ENCODE measurements around the gene SLC9A9.

DNA sequence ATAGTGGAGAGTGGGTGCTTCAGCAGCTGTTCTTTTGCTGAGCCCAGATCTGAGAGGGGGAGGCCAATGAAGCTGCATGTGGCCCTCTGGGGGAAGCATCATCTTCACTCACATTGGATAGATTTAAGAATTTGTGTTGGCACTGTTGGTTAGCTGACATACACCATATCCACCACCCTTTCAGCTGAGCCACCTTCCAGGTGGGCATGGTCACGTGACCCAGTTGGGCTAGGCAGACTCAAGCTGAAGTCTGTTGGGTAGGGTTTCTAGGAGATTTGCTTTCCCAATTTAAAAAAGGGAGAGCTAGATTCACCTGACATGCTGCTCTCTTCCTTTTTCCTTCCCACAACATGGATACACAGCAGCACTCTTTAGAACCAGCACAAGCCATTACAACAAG lies 417.7 kb downstream of the SLC9A9 start:
- no peak for TF ChIP-seq POLR2A (IDR thresholded peaks at IDR 0.05)
- TF ChIP-seq, protein P1, sequence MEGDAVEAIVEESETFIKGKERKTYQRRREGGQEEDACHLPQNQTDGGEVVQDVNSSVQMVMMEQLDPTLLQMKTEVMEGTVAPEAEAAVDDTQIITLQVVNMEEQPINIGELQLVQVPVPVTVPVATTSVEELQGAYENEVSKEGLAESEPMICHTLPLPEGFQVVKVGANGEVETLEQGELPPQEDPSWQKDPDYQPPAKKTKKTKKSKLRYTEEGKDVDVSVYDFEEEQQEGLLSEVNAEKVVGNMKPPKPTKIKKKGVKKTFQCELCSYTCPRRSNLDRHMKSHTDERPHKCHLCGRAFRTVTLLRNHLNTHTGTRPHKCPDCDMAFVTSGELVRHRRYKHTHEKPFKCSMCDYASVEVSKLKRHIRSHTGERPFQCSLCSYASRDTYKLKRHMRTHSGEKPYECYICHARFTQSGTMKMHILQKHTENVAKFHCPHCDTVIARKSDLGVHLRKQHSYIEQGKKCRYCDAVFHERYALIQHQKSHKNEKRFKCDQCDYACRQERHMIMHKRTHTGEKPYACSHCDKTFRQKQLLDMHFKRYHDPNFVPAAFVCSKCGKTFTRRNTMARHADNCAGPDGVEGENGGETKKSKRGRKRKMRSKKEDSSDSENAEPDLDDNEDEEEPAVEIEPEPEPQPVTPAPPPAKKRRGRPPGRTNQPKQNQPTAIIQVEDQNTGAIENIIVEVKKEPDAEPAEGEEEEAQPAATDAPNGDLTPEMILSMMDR (IDR thresholded peaks at IDR 0.05) = no peak

Data from right lobe of liver (tissue), 4 donors.